ENCODE data around the gene CUBN. TPM values are rescaled to one million over a fixed set of nuclear protein-coding genes. Genes with fewer than 3 reads are reported as not detected.

Gene CUBN
- total RNA-seq, 4 donors from 2014 or later: 0.27 to 3.6 (median 0.96) TPM

- Histone ChIP-seq H3K4me3 (no peak overlapping the region), H3K36me3 (no peaks in the 10 kb centered on the region), H3K9me3 (no peaks in the 10 kb centered on the region), H3K27me3 (no peaks in the 10 kb centered on the region), H3K4me1 (peaks cover 0 to 5% of the 10 kb centered on the region in 2 donors), H3K27ac (no peak overlapping the region)
- TF ChIP-seq, protein P1, sequence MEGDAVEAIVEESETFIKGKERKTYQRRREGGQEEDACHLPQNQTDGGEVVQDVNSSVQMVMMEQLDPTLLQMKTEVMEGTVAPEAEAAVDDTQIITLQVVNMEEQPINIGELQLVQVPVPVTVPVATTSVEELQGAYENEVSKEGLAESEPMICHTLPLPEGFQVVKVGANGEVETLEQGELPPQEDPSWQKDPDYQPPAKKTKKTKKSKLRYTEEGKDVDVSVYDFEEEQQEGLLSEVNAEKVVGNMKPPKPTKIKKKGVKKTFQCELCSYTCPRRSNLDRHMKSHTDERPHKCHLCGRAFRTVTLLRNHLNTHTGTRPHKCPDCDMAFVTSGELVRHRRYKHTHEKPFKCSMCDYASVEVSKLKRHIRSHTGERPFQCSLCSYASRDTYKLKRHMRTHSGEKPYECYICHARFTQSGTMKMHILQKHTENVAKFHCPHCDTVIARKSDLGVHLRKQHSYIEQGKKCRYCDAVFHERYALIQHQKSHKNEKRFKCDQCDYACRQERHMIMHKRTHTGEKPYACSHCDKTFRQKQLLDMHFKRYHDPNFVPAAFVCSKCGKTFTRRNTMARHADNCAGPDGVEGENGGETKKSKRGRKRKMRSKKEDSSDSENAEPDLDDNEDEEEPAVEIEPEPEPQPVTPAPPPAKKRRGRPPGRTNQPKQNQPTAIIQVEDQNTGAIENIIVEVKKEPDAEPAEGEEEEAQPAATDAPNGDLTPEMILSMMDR (IDR thresholded peaks at IDR 0.05 in 4 of 5, conservative IDR thresholded peaks at IDR 0.05 in 1 of 5): no peak
- TF ChIP-seq POLR2A (IDR thresholded peaks at IDR 0.05): no peak
- ATAC-seq (no peak), DNase-seq (no peak)
- in situ Hi-C loops (cut with MboI; ENCODE audit: low sequenced_read_pairs in 4 of 4): no loop called here
- intact Hi-C loops (cut with DNase I; ENCODE audit: low total_unique reads): loop anchor here (5.0 kb wide), 1 partner anchor 33 kb away; no protein-coding TSS in a partner anchor
Measured at GRCh38 chr10:17035446-17035845, 94.2 kb downstream of the CUBN start.

GRCh38 chr10:17033529-17034260 lies 95.9 kb downstream of the CUBN start:
- no peak for ATAC-seq
- H3K27ac ChIP-seq: no peak overlapping the region
- in situ Hi-C loops (cut with MboI; ENCODE audit: low sequenced_read_pairs in 4 of 4) (no loop called here), intact Hi-C loops (cut with DNase I; ENCODE audit: low total_unique reads) (loop anchor here (5.0 kb wide), 1 partner anchor 41 kb away; no protein-coding TSS in a partner anchor)
- no peak for TF ChIP-seq POLR2A (IDR thresholded peaks at IDR 0.05)
- TF ChIP-seq, protein P1 (IDR thresholded peaks at IDR 0.05 in 4 of 5, conservative IDR thresholded peaks at IDR 0.05 in 1 of 5): no peak
- no peak for DNase-seq
- H3K9me3 ChIP-seq: no peaks in the 10 kb centered on the region
- H3K4me3 ChIP-seq: no peak overlapping the region
- peaks cover 8 to 12% of the 10 kb centered on the region in 2 donors for H3K4me1 ChIP-seq
- no peaks in the 10 kb centered on the region for H3K27me3 ChIP-seq
- no peaks in the 10 kb centered on the region for H3K36me3 ChIP-seq

- TF ChIP-seq, protein P1 (IDR thresholded peaks at IDR 0.05 in 4 of 5, conservative IDR thresholded peaks at IDR 0.05 in 1 of 5): no peak
- no peak for TF ChIP-seq POLR2A (IDR thresholded peaks at IDR 0.05)
- H3K9me3 ChIP-seq: no peaks in the 10 kb centered on the region
- H3K27me3 ChIP-seq: no peaks in the 10 kb centered on the region
- in situ Hi-C loops (cut with MboI; ENCODE audit: low sequenced_read_pairs in 4 of 4) (no loop called here), intact Hi-C loops (cut with DNase I; ENCODE audit: low total_unique reads) (loop anchor here (5.0 kb wide), 1 partner anchor 40 kb away; no protein-coding TSS in a partner anchor)
- no peak for DNase-seq
- H3K4me1 ChIP-seq: peaks cover 8 to 12% of the 10 kb centered on the region in 2 donors
- peak in 1 of 2 donors; percentile 46 for ATAC-seq
- H3K27ac ChIP-seq: no peak overlapping the region
- H3K4me3 ChIP-seq: peak overlapping the region in 1 of 4 donors; percentile 9
- H3K36me3 ChIP-seq: no peaks in the 10 kb centered on the region
Measured at GRCh38 chr10:17031637-17032635, 97.7 kb downstream of the CUBN start.

GRCh38 chr10:17029581-17030271 lies 99.9 kb downstream of the CUBN start:
- ATAC-seq (peak; percentile 68 to 79), DNase-seq (peak in 1 of 2 donors; percentile 39)
- Histone ChIP-seq H3K27ac (peak overlapping the region; percentile 11 to 38 (median 25)), H3K36me3 (no peaks in the 10 kb centered on the region), H3K9me3 (no peaks in the 10 kb centered on the region), H3K27me3 (no peaks in the 10 kb centered on the region), H3K4me3 (peak overlapping the region in 1 of 4 donors; percentile 17), H3K4me1 (peaks cover 8 to 12% of the 10 kb centered on the region in 2 donors)
- no peak for TF ChIP-seq POLR2A (IDR thresholded peaks at IDR 0.05)
- intact Hi-C loops (cut with DNase I; ENCODE audit: low total_unique reads) (loop anchor here (5.0 kb wide), 1 partner anchor 37 kb away; no protein-coding TSS in a partner anchor), in situ Hi-C loops (cut with MboI; ENCODE audit: low sequenced_read_pairs in 4 of 4) (no loop called here)

Data from gastrocnemius medialis (tissue), 4 donors.